Tibial nerve (tissue), 4 donors: Measurements from ENCODE around the gene GPR162.

ENCODE experiments used
- CTCF ChIP-seq, 5 experiments: fragments of 200-600 bp in 3 of 5; fragments of 450-650 bp in 2 of 5; sonication (generic) in 3 of 5; IDR thresholded peaks; one replicate each; pipeline ENCODE4 v1.5.1; 2016 to 2019; ENCODE audit warnings: antibody characterized with exemption in 5 of 5, mild to moderate bottlenecking in 3 of 5, moderate library complexity in 2 of 5
- EP300 ChIP-seq, 2 donors: sonication (generic); formaldehyde crosslinking; IDR thresholded peaks; one replicate each; pipeline ENCODE4 v1.6.1; 2017; ENCODE audit warnings: antibody characterized with exemption in 2 of 2, mild to moderate bottlenecking in 1 of 2

- TF ChIP-seq CTCF (IDR thresholded peaks at IDR 0.05) (no peak), EP300 (IDR thresholded peaks at IDR 0.05) (no peak)
Measured at GRCh38 chr12:6778217-6778573, 43.4 kb upstream of the GPR162 start.
